Kidney epithelial cell (primary cell): ENCODE results near the gene KCTD16. TPM values are rescaled to one million over a fixed set of nuclear protein-coding genes. Genes with fewer than 3 reads are reported as not detected.

ENCODE experiments used
- DNase-seq: peaks from one replicate; pipeline ENCODE4 v3.0.0-alpha.2; 2010; ENCODE audit warnings: low read depth
- H3K27me3 ChIP-seq: 2 replicates; pipeline ENCODE4 v1.6.0; 2011; ENCODE audit warnings: low read length; ENCODE audit not compliant: control insufficient read depth, insufficient read depth
- H3K36me3 ChIP-seq: 2 replicates; pipeline ENCODE4 v1.5.1; 2011; ENCODE audit warnings: low read length; ENCODE audit not compliant: control insufficient read depth, insufficient read depth
- H3K4me3 ChIP-seq: 2 replicates; pipeline ENCODE4 v1.5.1; 2011; ENCODE audit warnings: low read depth, mild to moderate bottlenecking, control low read depth, low read length
- CTCF ChIP-seq: IDR thresholded peaks from 2 replicates; pipeline ENCODE4 v1.5.1; 2011; ENCODE audit warnings: mild to moderate bottlenecking, moderate library complexity, low read length, control low read depth, inconsistent platforms; ENCODE audit not compliant: insufficient read depth, poor library complexity, severe bottlenecking
- total RNA-seq: library from RNA; depleted of rRNA; stranded (reverse); fragments of >200 nt; gene quantifications from 2 replicates; pipeline ENCODE4 v1.2.3, GENCODE V29; 2015

The KCTD16 gene
- total RNA-seq, 1 donor from 2014 or later, result 1.4 TPM

GRCh38 chr5:144281784-144282183 lies 111.1 kb downstream of the KCTD16 start:
- TF ChIP-seq CTCF, result no peak
- no peaks in the 10 kb centered on the region for H3K27me3 ChIP-seq
- H3K36me3 ChIP-seq, result no peaks in the 10 kb centered on the region
- H3K4me3 ChIP-seq, result no peak overlapping the region
- no peak for DNase-seq

- no peak for TF ChIP-seq CTCF
- DNase-seq, result no peak
- Histone ChIP-seq H3K36me3 (no peaks in the 10 kb centered on the region), H3K4me3 (no peak overlapping the region), H3K27me3 (no peaks in the 10 kb centered on the region)
Measured at GRCh38 chr5:144284036-144284435, 113.4 kb downstream of the KCTD16 start.

- no peak overlapping the region for H3K4me3 ChIP-seq
- H3K27me3 ChIP-seq, result no peaks in the 10 kb centered on the region
- no peak for DNase-seq
- TF ChIP-seq CTCF, result no peak
- H3K36me3 ChIP-seq, result no peaks in the 10 kb centered on the region
Measured at GRCh38 chr5:144284931-144285502, 114.3 kb downstream of the KCTD16 start.

- H3K36me3 ChIP-seq, result no peaks in the 10 kb centered on the region
- H3K4me3 ChIP-seq, result no peak overlapping the region
- no peak for TF ChIP-seq CTCF
- DNase-seq, result no peak
- no peaks in the 10 kb centered on the region for H3K27me3 ChIP-seq
Measured at GRCh38 chr5:144289277-144289676, 118.6 kb downstream of the KCTD16 start.

- no peak for TF ChIP-seq CTCF
- Histone ChIP-seq H3K4me3 (no peak overlapping the region), H3K27me3 (no peaks in the 10 kb centered on the region), H3K36me3 (no peaks in the 10 kb centered on the region)
- no peak for DNase-seq
Measured at GRCh38 chr5:144292029-144292428, 121.4 kb downstream of the KCTD16 start.

GRCh38 chr5:144295284-144295683 lies 124.6 kb downstream of the KCTD16 start:
- TF ChIP-seq CTCF, result no peak
- Histone ChIP-seq H3K27me3 (no peaks in the 10 kb centered on the region), H3K4me3 (no peak overlapping the region), H3K36me3 (no peaks in the 10 kb centered on the region)
- no peak for DNase-seq
